HepG2 (cell line): ENCODE results near the gene SLC38A2.

Source experiments
- CHD2 ChIP-seq: IDR thresholded peaks from 2 replicates; pipeline ENCODE4 v1.6.1; 2011; ENCODE audit warnings: low read depth, low read length, improper control_type of control experiment
- NPAS2 ChIP-seq: sonication (generic); formaldehyde crosslinking; IDR thresholded peaks from 2 replicates; pipeline ENCODE4 v1.8.0; 2022; ENCODE audit warnings: mild to moderate bottlenecking, missing genetic modification reagents, borderline replicate concordance
- PHF8 ChIP-seq: sonication (generic); formaldehyde crosslinking; IDR thresholded peaks from 2 replicates; pipeline ENCODE4 v1.5.0; 2020; ENCODE audit warnings: missing genetic modification reagents
- TF ChIP-seq, protein P1 (sequence below): sonication (generic); formaldehyde crosslinking; IDR thresholded peaks from 2 replicates; pipeline ENCODE4 v1.5.0; 2020; ENCODE audit warnings: mild to moderate bottlenecking, missing genetic modification reagents, moderate library complexity

DNA sequence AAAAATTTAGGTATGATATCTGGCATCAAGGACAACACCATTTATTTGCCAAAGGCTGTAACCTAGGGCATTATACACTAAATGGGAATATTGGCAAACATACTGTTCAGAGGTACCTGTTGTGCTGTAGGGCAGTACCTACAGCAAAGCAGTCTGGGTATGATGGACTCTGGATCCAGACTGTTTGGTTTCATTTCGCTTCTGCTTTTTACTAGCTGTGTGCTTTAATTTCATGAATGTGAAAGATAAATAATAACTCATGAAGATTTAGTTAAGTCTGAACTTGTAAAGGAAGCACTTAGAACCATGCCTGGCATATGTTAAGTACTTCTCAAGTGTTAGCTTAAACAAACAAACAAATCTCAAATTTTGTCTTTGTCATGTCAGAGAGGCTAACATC is 17.7 kb upstream of the SLC38A2 start:
- TF ChIP-seq, protein P1, sequence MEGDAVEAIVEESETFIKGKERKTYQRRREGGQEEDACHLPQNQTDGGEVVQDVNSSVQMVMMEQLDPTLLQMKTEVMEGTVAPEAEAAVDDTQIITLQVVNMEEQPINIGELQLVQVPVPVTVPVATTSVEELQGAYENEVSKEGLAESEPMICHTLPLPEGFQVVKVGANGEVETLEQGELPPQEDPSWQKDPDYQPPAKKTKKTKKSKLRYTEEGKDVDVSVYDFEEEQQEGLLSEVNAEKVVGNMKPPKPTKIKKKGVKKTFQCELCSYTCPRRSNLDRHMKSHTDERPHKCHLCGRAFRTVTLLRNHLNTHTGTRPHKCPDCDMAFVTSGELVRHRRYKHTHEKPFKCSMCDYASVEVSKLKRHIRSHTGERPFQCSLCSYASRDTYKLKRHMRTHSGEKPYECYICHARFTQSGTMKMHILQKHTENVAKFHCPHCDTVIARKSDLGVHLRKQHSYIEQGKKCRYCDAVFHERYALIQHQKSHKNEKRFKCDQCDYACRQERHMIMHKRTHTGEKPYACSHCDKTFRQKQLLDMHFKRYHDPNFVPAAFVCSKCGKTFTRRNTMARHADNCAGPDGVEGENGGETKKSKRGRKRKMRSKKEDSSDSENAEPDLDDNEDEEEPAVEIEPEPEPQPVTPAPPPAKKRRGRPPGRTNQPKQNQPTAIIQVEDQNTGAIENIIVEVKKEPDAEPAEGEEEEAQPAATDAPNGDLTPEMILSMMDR (CRISPR knock-in tag): no peak
- TF ChIP-seq PHF8 (CRISPR knock-in tag) (no peak), CHD2 (no peak), NPAS2 (CRISPR knock-in tag) (no peak)
